Stimulated activated CD4-positive, alpha-beta T cell treated with anti-CD3 and anti-CD28 coated beads, Interleukin-15, amount 100 ng/mL, for 48 hours (primary cell): ENCODE results near the gene KPRP.

Source experiments
- DNase-seq, 2 donors: peaks; one replicate each; pipeline ENCODE4 v3.0.0-alpha.2; 2020; ENCODE audit warnings: low read depth in 2 of 2

The KPRP gene

DNA sequence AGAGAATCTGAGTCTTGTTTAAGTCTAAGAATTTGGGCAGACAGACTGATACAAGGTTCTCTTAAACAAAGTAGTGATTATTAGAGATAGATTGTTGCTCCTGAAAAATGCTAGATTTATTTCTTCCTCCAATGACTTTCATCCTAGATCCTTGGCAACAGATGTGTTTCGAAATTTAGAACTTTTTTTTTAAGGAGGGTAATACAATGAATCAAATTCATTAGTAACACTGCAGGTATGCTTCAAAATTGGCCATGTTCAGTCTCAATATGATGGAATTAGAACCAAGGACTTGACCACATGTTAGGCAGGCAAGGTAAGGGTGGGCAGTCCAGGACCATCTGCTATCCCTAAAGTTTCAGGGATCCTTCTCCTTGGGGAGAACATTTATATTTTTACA is 12.6 kb downstream of the KPRP start:
- no peak for DNase-seq

DNA sequence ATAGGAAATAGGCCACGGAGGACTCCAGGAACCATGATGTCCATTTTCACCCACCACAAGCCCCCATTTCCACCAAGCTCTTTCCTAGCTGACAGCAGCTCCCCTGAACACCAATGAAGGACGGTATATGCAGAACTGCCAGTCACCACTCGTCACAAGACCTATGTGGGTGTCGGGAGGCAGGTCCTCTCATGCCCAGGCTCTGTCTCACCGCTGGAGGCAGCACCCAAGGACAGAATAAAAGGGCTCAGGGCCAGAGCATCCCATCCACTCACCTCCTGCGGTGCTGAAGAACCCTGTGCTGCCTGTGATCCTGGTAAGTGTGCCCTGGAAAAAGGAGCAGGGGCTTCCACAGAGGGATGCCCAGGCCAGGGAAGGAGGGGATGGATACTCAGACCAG is 17.1 kb downstream of the KPRP start, which contains the start of gene LCE1F:
TSS of gene LCE1F (plus strand) at position 266 of the 400 bp plus-strand sequence. CDS start 1,232 bp downstream, outside the sequence.
- no peak for DNase-seq

DNA sequence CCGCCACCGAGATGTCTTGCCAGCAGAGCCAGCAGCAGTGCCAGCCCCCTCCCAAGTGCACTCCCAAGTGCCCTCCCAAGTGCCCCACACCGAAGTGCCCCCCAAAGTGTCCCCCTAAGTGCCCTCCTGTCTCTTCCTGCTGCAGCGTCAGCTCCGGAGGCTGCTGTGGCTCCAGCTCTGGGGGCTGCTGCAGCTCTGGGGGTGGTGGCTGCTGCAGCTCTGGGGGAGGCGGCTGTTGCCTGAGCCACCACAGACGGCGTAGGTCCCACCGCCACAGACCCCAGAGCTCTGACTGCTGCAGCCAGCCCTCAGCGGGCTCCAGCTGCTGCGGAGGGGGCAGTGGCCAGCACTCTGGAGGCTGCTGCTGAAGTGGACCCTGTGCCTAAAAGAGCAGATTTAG is 18.5 kb downstream of the KPRP start:
- DNase-seq, result no peak

DNA sequence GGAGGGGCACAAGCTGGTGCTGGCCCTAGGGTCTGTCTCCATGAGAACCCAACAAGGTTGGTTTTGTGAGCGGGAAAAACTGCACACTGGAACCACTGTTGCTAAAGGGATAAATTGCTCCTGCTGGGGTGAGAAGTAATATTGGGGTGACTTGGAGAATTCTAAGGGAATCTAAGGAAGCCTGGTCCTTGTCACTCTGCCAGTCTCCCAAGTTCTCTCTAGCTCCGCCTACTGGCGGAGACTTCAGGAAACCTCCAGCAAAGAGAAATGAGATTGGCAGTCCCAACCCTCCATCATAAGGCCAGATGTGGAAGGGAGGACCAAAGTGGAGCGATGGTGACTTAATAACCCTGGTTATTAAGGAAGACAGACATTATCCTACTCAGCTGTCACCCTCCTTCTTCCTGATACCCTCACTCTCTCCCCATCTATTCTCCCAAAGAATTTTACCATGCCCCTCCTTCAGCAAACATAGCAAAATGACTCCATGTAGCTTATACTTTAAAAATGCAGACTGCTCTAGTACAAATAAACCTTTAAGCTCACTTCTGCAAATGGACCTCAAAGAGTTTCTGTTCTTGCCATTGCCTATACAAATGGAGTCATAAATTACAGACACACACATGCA is 19.8 kb downstream of the KPRP start:
- DNase-seq, result no peak

DNA sequence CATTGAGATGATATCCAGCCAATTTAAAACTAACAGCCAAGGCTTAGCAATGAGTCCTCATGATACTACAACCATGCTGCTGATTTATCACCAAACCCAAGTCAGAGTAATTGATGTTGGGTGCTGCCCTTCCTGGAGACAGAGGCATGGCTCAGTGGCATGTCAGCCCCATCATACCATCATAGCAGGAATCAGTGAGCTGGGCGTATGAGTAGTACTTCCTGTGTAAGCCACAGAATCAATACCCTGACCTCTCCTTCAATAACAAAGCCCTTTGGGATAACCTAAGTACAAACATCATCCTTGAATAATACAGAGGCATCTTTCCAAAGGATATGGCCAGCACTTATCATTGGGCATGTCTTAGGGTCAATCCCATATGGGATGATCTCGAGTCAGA is 25.3 kb downstream of the KPRP start:
- no peak for DNase-seq

DNA sequence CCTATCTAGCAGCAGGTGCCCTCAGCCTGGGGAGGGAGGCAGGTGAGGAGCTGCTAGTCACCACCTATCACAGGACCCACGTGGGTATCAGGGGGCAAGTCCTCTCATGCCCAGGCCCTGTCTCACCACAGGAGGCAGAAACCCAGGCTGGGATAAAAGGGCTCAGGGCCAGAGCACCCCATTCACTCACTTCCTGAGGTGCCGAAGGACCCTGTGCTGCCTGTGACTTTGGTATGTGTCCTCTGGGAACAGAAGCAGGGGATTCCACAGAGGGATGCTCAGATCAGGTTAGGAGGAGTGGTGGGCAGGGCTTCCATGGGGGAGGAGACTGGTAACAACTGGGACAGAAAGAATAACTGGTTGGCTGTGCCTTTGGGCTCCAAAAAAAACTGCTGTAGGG is 28.3 kb downstream of the KPRP start, which contains the start of gene LCE1E:
TSS of gene LCE1E (plus strand) at position 181 of the 400 bp plus-strand sequence. CDS start 1,043 bp downstream, outside the sequence.
- no peak for DNase-seq

DNA sequence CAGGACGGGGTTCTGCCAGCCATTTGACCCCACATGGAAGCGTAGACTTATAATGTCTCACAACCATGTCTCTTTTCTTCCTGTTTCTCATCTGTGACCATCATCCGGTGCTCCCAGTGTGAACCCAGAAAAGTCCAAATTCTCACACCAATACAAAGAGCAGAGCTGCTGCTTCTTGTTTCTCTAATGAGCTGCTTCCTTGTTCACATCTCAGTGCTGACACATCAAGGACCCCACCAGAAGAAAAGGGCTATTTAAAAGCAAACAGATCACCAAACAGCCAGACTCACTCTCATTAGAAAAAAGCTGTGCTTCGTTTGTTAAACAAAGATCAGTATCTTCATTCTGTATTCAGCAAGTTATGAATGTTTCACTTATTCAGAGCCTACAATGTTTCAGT is 37.9 kb downstream of the KPRP start:
- no peak for DNase-seq

DNA sequence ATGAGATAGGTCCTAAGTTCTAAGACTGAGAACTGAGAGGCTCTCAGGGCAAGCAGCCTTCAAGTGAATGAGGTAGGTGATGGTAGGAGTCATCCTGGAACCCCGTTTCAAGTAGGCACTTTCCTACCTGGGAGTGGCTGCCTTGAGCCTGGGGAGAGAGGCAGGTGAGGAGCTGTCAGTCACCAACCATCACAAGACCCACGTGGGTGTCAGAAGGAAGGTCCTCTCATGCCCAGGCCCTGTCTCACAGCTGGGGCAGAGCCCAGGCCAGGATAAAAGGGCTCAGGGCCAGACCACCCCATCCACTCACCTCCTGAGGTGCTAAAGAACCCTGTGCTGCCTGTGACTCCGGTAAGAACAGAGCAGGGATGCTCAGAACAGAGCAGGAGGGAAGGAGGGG is 38.6 kb downstream of the KPRP start, which contains the start of gene LCE1D:
TSS of gene LCE1D (plus strand) at position 301 of the 400 bp plus-strand sequence. CDS start 1,074 bp downstream, outside the sequence.
- no peak for DNase-seq

DNA sequence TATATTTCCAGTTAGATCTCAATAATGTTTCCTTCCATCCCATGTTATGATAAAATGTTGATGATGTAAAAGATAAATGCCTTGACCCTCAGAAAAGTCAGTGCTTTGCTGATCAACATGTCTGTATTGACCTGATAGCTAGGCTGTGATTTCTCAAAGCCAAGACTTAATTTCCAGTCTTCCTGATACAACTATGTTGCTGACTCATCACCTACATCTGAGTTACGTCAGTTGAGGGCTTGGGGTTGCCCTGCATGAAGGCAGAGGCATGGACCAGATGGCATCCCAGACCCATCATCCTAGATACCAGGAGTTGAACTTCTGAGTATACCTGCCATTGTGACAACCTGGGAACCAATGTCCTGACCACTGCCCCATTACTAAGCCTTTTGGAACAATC is 43.5 kb downstream of the KPRP start:
- no peak for DNase-seq

DNA sequence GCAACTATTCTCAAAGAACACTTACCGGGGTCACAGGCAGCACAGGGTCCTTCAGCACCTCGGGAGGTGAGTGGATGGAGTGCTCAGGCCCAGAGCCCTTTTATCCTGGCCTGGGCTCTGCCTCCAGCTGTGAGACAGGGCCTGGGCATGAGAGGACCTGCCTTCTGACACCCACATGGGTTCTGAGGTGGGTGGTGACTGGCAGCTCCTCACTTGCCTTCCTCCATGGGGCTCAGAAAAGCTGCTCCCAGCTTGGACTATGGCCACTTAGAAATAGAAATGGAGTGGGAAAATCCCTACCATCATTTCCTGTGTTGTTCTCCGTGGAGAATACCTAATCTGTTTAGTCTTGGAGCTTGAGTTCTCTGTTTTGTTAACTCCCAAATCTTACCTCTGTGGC is 48.8 kb downstream of the KPRP start, which contains the start of gene LCE1C:
TSS of gene LCE1C (minus strand) at position 76 of the 400 bp plus-strand sequence. CDS start 1,173 bp downstream, outside the sequence.
- DNase-seq, result no peak

DNA sequence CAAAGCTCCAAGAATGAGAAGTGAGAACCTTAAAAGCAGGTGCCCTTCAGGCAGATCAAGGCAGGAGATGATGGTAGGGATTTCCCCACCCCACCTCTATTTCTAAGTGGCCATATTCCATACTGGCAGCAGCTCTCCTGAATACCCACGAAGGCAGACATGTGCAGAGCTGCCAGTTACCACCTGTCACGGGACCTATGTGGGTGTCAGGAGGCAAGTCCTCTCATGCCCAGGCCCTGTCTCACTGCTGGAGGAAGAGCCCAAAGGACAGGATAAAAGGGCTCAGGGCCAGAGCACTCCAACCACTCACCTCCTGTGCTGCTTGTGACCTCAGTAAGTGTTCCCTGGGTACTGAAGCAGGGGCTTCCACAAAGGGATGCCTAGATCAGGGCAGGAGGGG is 53.2 kb downstream of the KPRP start:
- no peak for DNase-seq
